CD4-positive, alpha-beta T cell treated with Interleukin-1 beta for 1 hour (primary cell): ENCODE measurements around the gene CPN1.

Experiments used
- DNase-seq, 2 donors: peaks; one replicate each; pipeline ENCODE4 v3.0.0-alpha.2; 2020 to 2022

CPN1 gene

DNA sequence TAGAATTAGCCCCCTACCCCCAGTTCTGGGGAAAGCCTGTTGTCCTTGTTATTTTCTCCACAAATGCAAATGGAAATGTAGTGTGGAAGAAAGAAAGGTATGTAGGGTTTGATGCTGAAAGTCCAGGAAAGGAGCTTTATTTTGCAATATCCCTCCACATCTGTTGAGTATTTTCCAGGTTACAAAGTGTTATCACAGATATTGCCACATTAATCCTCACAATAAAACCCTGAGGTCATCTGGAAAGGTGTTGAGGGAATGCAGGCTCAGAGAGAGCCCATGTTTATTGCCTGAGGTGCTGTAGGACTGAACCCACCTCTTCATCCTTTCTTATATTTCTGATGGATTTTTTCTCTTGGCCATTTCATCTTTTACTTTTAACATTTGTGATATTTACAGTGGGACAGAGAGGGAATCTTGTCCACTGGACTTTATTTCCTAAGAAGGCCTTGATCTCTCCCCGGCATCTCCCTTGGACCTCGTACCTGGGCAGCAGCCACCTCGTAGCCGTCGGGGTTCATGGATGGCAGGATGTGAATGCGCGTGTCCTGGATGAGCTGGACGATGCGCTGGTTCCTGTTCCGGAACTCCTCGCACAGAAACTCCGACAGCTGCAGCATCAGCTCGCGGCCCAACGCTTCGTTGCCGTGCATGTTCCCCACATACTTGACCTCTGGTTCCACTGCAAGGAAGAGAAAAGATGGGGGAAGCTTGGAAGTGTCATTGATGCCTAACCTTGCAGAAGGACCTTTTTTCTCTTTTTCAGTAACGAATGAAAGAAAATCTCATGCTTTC is 6.0 kb downstream of the CPN1 start:
- no peak for DNase-seq

- no peak for DNase-seq
These were observed 9.2 kb downstream of the CPN1 start for GRCh38 chr10:100072514-100072913.

- DNase-seq, result no peak
These were observed 10.1 kb downstream of the CPN1 start for GRCh38 chr10:100071529-100071928.

DNA sequence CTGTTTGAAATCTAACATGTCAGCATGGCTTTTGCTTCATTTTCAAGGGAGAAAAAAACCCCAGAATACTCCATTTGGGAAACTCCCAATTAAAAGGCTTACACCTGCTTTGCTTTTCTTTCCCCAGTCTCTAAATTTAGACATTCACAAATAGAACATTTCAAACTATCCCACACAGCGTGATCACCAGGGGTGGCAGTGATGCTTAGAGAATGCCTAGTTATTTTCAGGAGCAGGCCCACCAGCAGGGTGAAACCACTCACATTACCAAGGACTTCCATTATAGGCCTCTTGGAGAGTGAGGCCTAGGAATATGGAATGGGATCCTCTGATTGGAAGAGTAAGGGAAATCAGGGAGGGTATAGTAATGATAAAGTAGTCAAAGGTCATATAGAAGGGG is 14.2 kb downstream of the CPN1 start:
- no peak for DNase-seq

- DNase-seq, result no peak
These were observed 16.5 kb downstream of the CPN1 start for GRCh38 chr10:100065084-100065660.

DNA sequence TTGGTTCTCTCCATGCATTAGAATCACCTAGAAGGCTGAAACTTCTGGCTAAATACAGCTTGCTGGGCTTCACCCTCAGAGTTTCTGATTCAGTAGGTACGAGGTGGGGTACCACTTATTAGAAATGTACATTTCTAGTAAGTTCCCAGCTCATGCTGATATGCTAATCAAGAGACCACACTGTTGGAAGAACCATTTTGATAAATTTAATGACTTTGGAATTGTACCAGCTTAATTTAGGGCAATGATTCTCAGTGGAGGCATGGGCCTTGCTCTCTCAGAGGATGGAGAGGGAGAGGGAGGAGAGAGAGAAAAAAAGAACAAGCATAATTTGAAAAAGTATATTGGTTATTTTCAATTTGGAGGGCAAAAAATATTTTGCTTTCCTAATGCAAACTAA is 20.3 kb downstream of the CPN1 start:
- no peak for DNase-seq

- no peak for DNase-seq
These were observed 23.7 kb downstream of the CPN1 start for GRCh38 chr10:100057948-100058347.

- DNase-seq, result no peak
These were observed 27.8 kb downstream of the CPN1 start for GRCh38 chr10:100053686-100054460.

DNA sequence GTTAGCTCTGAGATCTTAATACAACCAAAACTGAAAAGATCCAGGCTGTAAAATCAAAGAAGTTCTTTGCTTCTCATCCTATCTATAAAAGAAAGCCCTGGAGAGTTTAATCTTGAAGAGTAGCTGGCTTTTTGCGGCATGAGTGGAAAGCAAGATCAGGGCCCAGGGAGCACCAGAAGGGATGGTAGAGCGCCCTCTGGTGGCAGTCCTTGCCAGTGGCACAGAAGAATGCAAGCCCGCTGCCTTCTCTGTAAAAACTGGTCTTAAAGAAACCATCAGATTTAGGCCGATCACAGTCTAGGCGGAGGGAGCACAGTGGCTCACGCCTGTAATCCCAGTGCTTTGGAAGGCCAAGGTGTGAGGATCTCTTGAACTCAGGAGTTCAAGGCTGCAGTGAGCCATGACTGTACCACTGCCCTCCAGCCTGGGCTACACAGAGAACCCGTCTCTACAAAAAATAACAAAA is 35.6 kb downstream of the CPN1 start:
- DNase-seq, result peak; percentile 68 to 70

GRCh38 chr10:100045592-100045991 is 36.1 kb downstream of the CPN1 start:
- no peak for DNase-seq

DNA sequence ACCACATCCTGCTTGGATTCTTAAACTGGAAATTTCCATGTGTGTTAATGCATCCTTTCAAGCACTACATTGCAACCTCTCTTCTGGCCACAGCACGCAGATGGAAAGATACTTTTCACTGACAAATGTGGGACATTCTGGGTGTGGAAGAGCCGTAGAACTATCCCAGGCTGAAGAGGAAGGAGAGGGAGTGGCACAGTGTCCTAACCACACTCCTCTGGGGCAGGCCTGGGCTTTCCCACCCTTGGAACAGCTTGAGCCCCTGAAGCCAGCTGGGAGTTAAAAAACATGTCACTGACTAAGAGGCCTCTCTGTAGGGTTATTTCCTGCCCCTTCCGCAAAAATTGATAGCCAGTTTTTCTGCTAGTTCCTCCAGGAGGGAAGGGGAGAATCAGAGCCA is 37.9 kb downstream of the CPN1 start:
- no peak for DNase-seq

DNA sequence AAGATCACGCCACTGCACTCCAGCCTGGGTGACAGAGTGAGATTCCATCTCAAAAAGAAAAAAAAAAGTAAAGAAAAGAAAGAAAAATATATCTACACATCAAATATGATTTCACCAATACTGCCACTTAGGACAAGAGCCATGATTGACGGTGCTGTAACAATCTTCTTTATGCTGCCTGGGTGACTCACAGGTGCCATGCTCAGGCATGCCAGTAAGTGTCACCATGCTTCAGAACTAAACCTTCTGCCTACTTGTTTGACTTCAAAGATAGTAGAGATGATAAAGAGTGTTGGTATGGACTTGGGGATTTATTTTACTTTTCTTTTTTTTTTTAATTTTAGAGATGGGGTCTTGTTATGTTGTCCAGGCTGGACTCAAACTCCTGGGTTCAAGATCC is 38.3 kb downstream of the CPN1 start:
- no peak for DNase-seq

DNA sequence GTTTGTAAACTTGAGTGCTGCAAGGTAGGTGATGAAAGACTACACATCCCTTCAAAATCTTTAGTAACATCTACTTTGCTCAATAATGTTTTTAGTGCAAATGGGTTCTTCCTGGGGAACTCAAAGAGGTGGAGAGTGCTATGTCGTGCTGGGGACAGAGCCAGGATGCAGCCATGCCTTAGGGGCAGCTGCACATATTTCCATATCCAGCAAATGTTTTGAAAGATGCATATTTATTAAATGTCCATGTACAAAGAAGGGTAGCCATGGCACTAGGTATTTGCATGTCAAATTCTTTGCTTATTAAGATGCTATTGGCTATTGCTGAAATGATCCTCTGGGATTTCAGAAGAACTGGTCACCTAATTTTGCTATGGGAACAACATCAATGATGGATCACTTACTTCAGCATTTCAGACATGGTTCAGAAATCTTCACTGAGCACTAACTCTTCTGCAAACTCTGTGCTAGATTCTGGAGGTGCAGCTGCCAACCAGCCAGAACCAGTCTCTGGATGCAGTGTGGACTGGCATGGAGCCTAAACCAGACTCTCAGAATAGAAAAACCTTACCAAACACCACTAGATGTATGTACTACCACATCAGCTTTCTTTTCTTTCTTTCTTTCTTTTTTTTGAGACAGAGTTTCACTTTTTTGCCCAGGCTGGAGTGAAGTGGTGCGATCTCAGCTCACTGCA is 40.2 kb downstream of the CPN1 start:
- DNase-seq, result no peak

GRCh38 chr10:100038561-100039071 is 43.1 kb downstream of the CPN1 start:
- no peak for DNase-seq

DNA sequence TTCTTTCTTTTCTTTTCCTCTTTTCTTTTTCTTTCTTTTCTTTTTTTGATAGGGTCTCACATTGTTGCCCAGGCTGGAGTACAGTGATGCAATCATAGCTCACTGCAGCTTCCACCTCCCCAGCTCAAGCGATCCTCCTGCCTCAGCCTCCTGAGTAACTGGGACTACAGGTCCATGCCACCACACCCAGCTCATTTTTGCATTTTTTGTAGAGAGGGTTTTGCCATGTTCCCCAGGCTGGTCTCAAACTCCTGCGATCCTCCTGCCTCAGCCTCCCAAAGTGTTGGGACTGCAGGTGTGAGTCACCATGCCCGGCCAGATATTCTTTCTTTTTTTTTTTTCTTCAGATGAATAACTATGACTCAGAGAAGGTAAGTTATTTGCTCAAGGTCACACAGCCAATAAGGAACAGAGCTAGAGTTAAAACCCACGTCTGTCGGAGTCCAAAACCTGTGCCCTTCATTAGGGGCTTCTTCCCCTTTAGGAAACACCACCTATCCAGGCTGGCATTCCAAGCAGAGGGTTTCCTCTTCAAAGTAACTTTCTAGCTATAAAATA is 43.8 kb downstream of the CPN1 start:
- no peak for DNase-seq

GRCh38 chr10:100036850-100037249 is 44.8 kb downstream of the CPN1 start:
- DNase-seq, result no peak

DNA sequence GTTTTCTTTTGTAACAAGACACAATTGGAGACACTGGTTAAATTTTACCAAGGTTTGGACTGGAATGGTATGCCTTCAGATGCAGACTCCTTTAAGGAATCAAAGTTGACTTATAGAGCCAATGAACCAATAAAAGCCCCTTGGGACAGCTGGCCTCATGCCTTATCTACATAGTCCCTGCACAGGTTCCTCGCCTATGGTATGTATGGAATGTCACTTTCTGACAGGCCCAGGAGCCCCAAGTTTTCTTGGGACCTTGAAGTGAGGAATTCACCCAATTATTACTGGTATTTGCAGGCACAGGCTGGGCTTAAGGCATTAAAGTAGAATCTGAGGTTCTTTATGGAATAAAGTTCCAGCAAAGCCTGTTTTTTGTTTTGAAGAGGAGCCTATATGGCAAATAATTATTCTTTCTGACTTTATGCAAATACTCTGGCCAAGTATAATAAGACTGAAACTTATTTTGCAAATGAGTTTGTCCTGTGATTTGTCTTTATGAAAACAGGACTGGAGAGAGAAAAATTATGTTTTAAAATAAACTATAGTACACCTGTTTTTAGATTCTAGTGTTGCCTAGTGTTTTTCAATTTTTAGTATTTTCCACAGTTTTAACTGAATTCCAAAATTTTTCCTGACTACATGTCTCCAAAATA is 47.8 kb downstream of the CPN1 start:
- DNase-seq, result no peak

DNA sequence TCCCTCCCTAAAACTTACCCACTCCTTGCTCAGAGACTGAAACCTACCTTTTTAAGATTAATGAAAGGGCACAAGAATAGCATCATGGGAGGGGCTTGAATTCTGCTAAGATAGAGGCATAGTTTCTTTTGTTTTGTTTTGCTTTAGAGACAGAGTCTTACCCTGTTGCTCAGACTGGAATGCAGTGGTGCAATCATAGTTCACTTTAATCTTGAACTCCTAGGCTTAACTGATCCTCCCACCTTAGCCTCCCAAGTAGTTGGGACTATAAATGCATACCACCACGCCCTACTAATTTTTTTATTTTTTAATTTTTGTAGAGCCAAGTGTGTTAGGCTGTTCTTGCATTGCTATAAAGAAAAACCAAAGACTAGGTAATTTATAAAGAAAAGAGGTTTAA is 54.3 kb downstream of the CPN1 start:
- DNase-seq, result no peak

GRCh38 chr10:100025576-100025975 is 56.1 kb downstream of the CPN1 start:
- no peak for DNase-seq

DNA sequence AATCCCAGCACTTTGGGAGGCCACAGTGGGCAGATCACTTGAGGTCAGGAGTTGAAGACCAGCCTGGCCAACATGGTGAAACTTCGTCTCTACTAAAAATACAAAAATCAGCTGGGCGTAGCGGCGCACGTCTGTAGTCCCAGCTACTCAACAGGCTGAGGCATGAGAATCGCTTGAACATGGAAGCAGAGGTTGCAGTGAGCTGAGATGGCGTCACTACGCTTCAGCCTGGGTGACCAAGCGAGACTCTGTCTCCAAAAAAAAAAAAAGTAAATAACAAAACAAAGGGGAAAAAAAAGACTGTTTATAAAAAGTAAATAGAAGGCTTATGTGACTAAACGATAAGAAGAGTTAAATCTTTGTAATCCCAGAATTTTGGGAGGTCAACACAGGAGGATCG is 56.9 kb downstream of the CPN1 start:
- DNase-seq, result no peak

DNA sequence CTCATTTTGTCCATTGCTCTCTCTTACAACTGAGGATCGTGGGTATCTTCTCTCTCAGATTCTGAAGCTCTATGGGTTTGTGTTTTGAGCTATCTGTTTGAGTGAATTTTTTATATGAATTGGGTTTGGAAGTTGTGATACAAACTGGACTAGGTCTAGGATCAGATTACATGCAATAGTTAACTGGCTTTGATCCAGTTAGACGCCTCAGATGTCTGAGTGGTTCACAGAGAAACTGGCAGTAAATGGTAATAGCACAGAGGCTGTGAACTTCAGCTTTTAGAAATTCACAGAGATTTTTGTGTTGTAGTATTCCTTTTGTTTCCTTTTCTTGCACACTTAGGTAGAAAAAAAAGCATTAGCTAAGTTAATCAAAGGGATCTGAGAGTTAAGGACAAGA is 59.3 kb downstream of the CPN1 start:
- DNase-seq, result no peak

DNA sequence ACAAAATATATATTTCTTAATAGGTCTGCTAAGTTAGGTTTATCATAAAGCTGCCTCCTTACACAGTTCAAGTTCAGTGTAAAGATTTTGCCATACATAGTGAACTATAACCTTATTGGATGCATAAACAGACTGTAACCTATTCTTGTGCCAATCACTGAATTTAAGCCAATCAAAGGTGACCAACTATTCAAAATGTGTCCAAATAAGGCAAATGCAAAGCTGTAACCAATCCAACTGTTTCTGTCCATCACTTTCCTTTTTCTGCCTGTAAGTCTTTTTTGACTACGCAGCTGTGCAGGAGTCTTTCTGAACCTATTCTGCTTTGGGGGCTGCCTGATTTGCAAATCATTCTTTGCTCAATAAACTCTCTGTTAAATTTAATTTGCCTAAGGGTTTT is 60.3 kb downstream of the CPN1 start:
- no peak for DNase-seq
